ENCODE results near the gene CCL3. TPM values are rescaled to one million over a fixed set of nuclear protein-coding genes. Genes with fewer than 3 reads are reported as not detected.
A peak's percentile ranks its signal among the peaks of the same experiment; 100 is the strongest.
"Not testable (repeated sequence)": the region's sequence is repeated elsewhere in the genome, so short reads cannot be mapped to it uniquely, and the experiment has no call there.

CCL3 gene
- total RNA-seq, 1 experiment from 2014 or later: not detected

GRCh38 chr17:36085765-36086164 is 4.2 kb downstream of the CCL3 start:
- intact Hi-C loops (cut with micrococcal nuclease; ENCODE audit: unreplicated experiment): no loop called here
- Mint-ChIP-seq H3K27me3 (ENCODE audit: unreplicated experiment) (peaks cover 69% of the 10 kb centered on the region), H3K9me3 (ENCODE audit: low read depth, unreplicated experiment) (no peaks in the 10 kb centered on the region), H3K36me3 (ENCODE audit: insufficient read depth, unreplicated experiment) (no peaks in the 10 kb centered on the region), H3K4me3 (ENCODE audit: low read depth, unreplicated experiment) (no peak overlapping the region), H3K4me1 (ENCODE audit: low read depth, unreplicated experiment) (peaks cover 9% of the 10 kb centered on the region), H3K27ac (ENCODE audit: unreplicated experiment) (no peak overlapping the region)
- no peak for TF ChIP-seq CTCF (IDR thresholded peaks at IDR 0.05; ENCODE audit: unreplicated experiment)
- DNase-seq: no peak
- BruUV-seq (replicated peaks): no TSS peak
- CTCF ChIA-PET: interaction anchor here (0.7 kb wide), 1 partner anchor 398 kb away, joined by 4 read pairs; no protein-coding TSS in a partner anchor

- H3K9me3 Mint-ChIP-seq (ENCODE audit: low read depth, unreplicated experiment); intact Hi-C loops (cut with micrococcal nuclease; ENCODE audit: unreplicated experiment); DNase-seq; H3K27ac Mint-ChIP-seq (ENCODE audit: unreplicated experiment); H3K36me3 Mint-ChIP-seq (ENCODE audit: insufficient read depth, unreplicated experiment); H3K4me3 Mint-ChIP-seq (ENCODE audit: low read depth, unreplicated experiment); BruUV-seq (replicated peaks); H3K4me1 Mint-ChIP-seq (ENCODE audit: low read depth, unreplicated experiment): not testable (repeated sequence)
- CTCF ChIA-PET: interaction anchor here (2.2 kb wide), 1 partner anchor 11 kb away, joined by 5 read pairs; no protein-coding TSS in a partner anchor
- peaks cover 54% of the 10 kb centered on the region for H3K27me3 Mint-ChIP-seq (ENCODE audit: unreplicated experiment)
These were observed 6.3 kb downstream of the CCL3 start for GRCh38 chr17:36083691-36084090.

- intact Hi-C loops (cut with micrococcal nuclease; ENCODE audit: unreplicated experiment); H3K36me3 Mint-ChIP-seq (ENCODE audit: insufficient read depth, unreplicated experiment); H3K4me1 Mint-ChIP-seq (ENCODE audit: low read depth, unreplicated experiment); DNase-seq; H3K27ac Mint-ChIP-seq (ENCODE audit: unreplicated experiment); H3K9me3 Mint-ChIP-seq (ENCODE audit: low read depth, unreplicated experiment); BruUV-seq (replicated peaks); H3K4me3 Mint-ChIP-seq (ENCODE audit: low read depth, unreplicated experiment): not testable (repeated sequence)
- CTCF ChIA-PET: interaction anchor here (2.2 kb wide), 1 partner anchor 10 kb away, joined by 5 read pairs; no protein-coding TSS in a partner anchor
- H3K27me3 Mint-ChIP-seq (ENCODE audit: unreplicated experiment): peaks cover 54% of the 10 kb centered on the region
These were observed 7.3 kb downstream of the CCL3 start for GRCh38 chr17:36082482-36083120.

GRCh38 chr17:36081681-36082471 is 8.1 kb downstream of the CCL3 start:
- peaks cover 55% of the 10 kb centered on the region for H3K27me3 Mint-ChIP-seq (ENCODE audit: unreplicated experiment)
- H3K27ac Mint-ChIP-seq (ENCODE audit: unreplicated experiment); BruUV-seq (replicated peaks); H3K36me3 Mint-ChIP-seq (ENCODE audit: insufficient read depth, unreplicated experiment); H3K4me3 Mint-ChIP-seq (ENCODE audit: low read depth, unreplicated experiment); H3K9me3 Mint-ChIP-seq (ENCODE audit: low read depth, unreplicated experiment); intact Hi-C loops (cut with micrococcal nuclease; ENCODE audit: unreplicated experiment); H3K4me1 Mint-ChIP-seq (ENCODE audit: low read depth, unreplicated experiment): not testable (repeated sequence)
- CTCF ChIA-PET: interaction anchor here (2.2 kb wide), 1 partner anchor 9 kb away, joined by 5 read pairs; no protein-coding TSS in a partner anchor
- DNase-seq: peak; percentile 17

GRCh38 chr17:36074365-36074764 is 15.6 kb downstream of the CCL3 start:
- BruUV-seq (replicated peaks): no TSS peak
- Mint-ChIP-seq H3K9me3 (ENCODE audit: low read depth, unreplicated experiment) (no peaks in the 10 kb centered on the region), H3K27ac (ENCODE audit: unreplicated experiment) (no peak overlapping the region), H3K36me3 (ENCODE audit: insufficient read depth, unreplicated experiment) (no peaks in the 10 kb centered on the region), H3K4me3 (ENCODE audit: low read depth, unreplicated experiment) (no peak overlapping the region), H3K27me3 (ENCODE audit: unreplicated experiment) (peaks cover 77% of the 10 kb centered on the region), H3K4me1 (ENCODE audit: low read depth, unreplicated experiment) (no peaks in the 10 kb centered on the region)
- TF ChIP-seq CTCF (IDR thresholded peaks at IDR 0.05; ENCODE audit: unreplicated experiment): no peak
- DNase-seq: no peak
- CTCF ChIA-PET: interaction anchor here (2.8 to 3.8 kb wide), 2 partner anchors 98 to 104 kb away, joined by 39 to 40 read pairs; no protein-coding TSS in a partner anchor
- intact Hi-C loops (cut with micrococcal nuclease; ENCODE audit: unreplicated experiment): loop anchor here (2.0 kb wide), 1 partner anchor 104 kb away; no protein-coding TSS in a partner anchor
